ENCODE measurements around the gene ATP6V0D1.

The ATP6V0D1 gene

DNA sequence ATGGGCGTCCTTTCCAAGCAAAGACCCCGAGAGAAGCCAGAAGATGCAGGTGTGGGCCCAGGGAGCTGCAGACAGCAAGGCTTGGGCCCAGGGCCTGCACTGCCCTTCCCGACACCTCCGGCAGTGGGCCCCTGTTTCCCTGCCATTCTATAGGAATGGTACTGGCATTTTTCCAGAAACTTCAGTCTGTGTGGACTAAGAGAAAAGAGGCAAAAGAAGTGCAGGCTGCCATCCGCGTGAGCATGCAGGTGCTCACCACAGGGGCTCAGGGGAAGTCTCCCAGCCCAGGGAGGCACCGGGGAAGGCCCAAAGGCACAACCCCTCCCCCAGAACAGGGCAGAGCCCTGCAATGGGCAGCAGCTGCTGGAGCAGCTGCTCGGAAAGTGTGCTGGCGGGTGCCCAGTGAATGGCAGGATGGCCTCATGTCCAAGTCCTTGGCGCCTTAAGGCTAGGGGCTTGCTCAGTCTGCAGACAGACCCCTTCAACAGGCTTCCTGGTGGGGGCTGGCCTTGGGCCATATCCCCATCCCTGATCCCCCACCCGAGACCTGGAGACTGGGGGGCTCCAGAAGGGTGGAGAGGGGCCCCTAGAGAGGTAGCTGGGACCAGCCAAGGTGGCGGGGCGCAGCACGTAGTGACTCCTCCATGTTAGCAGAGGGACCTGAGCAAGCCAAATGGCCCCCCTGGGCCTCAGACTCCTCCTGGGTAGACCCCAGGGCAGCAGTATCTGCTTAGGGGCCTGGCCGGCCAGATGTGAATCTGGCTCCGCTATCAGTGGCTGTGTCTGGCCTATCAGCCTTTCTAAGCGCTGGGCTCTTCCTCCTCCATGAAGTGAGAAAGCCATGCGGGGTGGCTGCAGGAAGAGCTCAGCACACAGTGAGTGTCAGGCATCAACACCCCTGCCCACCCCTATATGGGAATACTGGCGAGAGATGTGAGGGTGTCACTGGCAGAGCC lies 80.9 kb downstream of the ATP6V0D1 start:
- peak; percentile 23 for DNase-seq

DNA sequence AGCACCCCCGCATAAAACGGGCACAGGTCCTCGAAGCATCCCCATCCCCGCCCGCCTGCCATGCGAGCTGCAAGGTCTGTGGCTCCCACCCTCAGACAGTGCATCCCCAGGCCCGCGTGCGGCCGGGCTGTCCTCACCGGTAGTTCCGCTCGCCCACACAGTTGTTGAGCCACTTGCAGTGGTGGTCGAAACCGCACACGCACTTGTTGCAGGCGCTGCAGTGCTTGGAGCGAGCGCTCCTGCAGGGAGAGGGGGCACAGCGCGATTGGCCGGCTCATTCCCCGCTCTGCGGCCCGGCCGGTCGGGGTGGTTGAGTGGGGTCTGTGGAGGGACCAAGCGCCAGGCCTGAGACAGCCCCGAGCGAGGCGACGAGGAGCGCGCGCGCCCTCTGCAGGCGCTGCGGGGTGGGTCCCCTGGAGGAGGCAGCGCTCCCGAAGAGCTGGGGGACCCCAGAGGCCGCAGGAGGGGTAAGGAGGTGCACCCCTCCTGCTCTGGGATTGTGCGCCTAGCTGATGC lies 81.7 kb downstream of the ATP6V0D1 start:
- no peak for DNase-seq

DNA sequence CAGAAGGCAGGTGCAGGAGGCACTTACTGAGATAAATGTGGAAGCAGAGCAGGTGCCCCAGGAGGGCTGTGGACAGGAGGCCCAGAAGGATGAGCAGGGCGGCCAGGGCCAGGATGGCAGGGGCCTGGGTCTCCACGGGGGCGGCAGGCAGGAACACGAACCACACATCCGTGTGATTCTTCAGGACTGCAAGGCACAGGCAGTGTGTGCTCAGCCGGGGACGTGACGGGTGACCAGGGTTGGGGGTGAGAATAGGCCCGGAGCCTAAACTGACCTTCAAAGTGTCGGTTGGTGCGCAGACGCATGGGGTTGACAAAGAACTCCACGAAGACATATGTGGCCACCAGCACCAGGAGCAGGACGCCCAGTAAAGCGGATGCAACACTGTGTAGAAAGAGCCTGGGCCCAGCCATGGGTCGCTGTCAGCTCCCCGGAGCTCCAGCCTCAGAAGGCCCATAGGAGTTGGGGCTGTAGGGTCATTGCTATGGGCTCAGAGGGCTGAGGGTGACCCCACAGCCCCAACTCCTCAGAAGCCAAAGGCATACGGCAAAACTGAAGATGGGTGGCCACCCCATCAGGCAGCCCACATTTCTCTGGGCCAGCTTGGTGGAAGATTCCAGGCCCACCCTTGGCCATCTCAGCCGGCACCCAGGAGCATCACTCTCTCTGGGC lies 82.3 kb downstream of the ATP6V0D1 start:
- DNase-seq = no peak

DNA sequence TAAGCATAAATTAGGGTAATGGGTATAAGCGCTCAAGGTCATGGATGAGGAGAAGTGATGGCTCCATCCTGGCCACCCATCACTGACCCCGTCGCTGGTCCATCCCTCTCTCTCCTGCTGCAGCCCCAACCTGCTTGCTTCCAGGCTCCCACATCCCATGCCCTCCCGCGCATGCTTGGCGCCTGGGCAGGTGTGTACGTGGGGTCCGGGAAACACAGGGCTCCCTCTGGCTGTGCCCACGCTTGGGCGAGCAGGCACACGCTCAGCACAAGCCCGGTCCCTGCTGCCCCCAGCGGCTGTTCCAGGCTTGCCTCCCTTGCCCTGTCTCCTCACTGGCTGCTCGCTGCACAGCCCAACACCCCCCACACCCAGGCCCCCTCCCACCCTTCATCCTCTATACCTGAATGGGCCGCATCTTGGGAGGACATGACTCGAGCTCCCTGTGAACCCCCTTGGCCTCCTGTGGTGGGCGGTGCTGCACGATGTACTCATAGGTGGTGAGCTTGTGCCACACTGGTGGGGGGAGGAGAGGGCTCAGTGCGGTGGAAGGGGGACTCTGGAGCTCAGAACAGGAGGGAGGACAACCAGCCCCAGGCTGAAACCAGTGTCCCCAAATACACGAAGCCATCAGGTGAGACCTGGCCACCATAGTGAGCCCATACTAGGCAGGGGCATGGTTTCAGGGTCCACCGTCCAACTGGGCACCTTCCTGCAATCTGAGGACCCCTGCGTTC lies 83.0 kb downstream of the ATP6V0D1 start:
- peak; percentile 36 for DNase-seq

DNA sequence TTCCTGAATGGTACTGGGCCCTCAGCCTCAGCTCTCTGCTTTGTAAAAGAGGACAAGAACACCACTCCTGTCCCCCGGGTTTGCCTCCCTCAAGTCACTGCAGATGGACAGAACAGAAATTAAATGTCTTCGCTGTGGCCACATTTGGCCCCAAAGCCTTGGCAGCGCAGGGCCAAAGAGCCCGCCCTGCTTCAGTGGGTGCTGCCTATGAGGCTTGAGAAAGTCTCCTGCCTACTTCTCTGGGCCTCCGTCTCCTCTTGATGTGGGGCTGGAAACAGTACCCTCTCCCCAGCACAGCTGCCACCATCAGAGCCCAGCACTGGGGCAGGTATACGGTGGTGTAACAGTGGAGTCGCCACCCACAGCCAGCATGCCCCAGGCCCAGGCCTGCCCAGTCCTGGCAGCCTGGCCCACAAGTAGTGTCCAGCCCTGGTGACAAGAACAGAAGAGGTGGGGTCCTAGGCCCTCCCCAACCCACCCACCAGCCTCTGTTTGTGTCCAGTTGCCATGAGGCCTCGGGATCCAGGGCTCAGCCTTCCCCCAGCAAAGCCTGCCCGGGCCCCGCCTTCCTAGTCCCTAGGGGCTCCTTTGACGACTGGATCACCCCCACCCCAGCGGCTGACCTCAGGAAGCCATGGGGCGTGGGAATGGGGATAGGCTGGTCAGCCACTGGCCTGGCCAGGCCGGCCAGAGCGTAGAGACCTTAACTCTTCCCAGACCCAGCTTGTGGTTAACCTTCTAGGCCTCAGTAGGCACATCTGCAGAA lies 83.7 kb downstream of the ATP6V0D1 start:
- DNase-seq = no peak

DNA sequence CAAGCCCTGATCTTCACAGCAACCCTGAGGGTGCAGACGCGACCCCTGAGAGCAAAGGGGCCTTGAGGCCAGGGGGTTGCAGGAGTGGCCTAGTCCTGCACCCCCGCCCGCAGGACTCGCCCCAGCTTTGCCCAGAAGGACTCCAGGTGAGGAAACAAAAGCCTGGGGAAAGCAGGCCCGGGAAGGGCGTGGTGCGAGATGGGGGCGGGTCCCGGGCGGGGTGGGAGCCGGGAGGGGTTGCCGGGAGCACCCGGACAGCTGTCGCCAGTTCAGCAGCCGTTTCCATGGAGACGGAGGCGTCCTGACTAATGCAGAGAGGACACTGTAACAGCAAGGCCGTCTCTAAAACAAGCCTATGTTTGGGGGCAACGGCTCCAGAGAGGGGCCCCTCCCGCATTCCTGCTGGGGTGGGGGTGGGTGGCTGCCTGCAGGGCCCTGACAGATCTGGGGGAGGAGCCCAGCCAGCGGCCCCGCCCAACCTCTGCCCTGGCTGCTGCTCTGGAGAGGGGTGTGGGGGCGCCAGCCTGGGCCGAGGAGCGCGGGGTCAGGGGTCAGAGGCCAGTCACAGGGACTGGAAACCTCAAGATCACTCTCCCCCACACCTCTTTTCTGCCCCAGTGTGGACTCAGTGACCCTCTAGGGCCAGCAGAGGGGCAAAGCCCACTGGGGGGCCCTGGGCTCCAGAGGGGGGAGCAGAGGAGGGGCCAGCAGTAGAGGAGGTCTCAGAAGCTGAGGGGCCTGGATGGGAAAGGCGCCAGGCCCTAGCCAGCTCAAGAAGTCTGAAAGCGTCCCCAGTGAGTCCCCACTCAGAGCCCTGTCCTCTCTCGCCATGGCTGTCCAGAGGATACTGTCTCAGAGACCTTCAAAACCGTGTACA lies 84.6 kb downstream of the ATP6V0D1 start:
- peak; percentile 78 for DNase-seq

DNA sequence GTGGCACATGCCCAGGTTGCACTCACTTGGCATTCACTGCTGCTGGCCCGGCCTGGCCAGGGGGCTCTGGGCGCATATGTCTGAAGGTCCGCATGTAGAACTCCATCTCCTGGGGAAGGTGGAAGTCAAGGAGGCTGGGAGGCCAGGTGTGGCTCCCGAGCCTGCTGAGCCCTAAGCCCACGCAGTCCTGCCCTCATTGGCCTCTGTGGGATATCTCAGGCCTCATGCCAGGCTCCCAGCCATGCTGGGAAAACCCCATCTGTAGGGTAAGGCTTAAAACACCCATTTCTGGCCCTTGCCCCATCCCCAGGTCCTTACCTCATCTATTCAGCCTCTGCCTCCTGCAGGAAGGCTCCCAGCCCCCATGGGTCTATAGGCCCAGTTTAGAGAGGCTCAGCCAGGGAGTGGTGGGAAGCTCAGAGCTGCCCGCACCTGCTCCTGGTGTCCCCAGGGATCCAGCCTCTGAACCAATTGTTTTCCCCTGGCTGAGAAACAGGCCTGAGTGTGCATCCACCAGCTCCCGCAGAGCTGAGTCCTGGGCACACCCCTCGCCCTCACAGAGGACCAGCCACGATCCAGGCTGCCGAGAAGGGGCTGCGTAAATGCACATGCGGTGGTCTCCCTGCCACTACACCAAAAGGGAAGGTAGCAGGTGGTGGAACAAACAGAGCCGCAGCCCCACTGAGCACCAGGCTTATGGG lies 85.3 kb downstream of the ATP6V0D1 start:
- DNase-seq = peak; percentile 67

DNA sequence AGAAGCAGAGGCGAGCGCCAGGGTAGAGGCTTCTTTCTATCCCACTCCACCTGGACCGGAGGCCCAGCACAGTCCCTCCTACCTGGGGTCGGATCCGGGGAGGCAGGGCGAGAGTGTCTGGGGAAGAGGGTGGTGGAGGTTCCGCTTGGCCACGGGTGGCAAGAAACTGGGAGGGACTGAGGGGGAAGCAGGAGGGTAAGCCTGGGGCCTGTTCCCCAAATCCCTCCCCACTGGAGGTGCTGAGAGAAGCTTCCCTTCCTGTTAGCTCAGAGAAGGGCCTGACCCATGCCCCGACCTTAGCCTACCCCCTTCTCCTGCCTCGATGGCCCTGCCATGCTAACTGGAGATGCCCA lies 85.9 kb downstream of the ATP6V0D1 start:
- no peak for DNase-seq

DNA sequence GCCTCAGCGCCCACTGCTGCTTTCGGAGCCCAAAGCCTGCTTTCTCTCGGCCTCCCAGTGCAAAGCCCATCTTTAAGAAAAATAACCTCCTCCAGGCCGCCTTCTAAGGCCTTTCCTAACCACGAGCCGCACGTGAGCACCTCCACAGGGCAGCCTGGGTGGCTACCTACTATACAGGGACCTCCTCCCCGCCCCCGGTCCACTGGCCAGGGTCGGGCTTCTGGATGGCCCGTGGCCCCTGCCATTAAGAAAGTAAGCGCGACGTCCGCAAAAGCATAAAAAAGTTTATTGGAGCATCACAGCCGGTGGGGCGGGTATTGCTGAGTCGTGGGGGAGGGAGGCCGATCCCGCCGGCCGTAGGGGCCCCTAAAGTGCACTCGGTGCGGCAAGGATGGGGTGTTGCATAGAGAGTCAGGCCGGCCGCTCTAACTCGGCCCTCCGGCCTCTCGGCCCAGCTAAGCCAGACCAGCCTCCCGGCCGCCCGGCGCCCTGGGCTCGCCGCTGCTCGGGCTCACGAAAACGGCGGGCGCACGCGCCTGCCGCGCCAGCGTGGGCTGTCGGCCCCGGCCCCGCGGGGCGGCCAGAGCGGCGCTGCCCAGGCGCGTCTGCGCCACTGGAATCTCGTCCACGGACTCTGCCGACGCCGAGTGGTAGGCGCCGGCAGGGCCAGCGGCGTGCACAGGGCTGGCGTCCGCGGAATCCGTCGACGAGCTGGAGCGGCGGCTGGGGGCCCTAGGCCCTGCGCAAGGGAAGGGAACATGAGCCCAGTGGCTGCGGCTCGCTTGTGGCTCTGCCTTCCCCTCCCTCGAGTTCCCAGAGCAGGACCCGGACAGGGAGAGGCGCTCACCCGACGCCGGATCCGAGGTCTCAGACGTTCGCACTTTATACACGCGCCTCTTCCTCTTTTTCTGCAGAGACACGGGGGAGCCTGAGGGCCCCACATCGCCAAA lies 86.5 kb downstream of the ATP6V0D1 start:
- DNase-seq = no peak

DNA sequence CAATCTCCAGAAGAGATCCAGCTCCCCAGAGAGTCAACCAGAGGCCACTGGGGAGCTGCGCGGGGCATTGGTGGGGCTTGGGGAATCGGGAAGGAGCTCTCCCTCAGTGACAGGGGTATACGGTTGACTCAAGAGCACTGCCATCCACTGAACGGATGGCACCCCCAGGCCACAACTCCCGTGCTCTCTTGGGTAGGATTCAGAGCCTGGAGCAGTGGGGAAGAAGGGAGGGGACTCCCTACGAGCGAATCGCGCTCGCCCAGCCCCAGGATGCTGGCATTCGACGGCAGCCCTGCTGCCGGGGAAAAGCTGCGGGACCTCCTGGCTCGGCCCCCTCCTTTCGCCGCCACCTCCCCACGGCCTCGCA lies 87.2 kb downstream of the ATP6V0D1 start:
- DNase-seq = no peak

DNA sequence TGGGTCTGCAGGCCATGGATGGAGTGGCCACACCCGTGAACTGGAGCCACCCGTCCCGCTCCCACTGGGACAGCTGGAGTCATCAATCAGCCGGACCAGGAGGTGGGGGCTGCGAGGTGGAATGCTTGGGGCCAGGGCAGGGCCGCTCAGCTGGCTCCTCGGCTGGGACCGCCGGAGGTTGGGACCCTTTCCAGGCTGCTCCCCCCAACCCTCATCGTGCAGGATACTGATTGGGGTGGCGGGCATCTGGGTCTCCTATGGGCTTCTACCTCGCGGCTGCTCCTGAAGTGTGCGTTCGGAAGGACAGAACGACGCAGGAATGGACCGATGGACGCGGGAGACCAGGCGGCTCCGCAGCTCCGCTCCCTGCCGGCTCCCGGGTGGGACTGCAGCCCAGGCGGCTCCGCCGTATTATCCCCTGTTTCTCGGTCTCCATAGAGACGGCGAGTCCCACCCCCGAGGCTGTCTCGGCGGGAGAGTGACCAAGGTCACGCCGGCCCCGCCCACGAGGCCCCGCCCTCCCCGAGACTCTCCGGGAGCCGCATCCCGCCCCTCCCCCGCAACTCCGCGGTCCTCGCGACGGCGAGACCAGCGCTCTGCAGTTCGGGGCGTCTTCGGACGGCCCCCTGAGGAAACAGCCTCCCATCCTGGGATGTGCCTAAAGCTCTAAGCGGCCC lies 87.7 kb downstream of the ATP6V0D1 start, which contains the start of gene TPPP3:
Gene TPPP3 (minus strand): TSS at position 388 of the 677 bp plus-strand sequence. CDS start 2,387 bp downstream, outside the sequence.
- DNase-seq = no peak

DNA sequence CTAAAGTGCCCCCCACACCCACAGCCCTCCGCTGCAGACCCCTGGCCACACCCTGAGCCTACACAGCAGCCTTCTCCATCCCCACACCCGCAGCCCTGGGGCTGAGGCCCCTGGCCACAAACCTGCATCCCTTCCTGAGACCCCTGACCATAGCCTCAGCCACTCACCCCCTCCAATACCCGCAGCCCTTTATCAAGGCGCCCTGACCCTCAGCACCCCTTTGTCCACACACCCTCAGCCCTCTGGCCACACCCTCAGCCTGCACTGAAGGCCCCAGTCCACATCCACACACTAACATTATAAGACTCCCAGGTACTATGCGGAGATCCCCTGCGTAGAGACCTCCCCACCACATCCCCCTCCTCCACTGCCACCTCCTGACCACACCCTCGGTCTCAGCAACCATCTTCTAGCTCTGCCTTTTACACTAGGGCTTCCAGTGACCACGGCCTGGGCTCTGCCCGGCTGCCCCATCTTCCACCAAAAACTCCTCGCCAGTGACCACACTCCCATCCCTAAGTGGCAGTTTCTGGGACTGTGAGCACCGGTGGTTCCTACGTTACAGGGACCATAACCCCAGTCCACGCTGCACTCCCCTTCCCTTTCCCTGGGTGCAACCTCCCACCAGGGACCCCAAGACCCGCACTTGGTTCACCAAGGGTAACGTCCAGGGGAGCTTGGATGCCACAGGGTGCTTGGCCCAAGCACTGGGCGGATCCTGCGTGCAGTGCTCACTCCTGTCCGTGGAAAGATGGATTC lies 88.5 kb downstream of the ATP6V0D1 start:
- DNase-seq = no peak

DNA sequence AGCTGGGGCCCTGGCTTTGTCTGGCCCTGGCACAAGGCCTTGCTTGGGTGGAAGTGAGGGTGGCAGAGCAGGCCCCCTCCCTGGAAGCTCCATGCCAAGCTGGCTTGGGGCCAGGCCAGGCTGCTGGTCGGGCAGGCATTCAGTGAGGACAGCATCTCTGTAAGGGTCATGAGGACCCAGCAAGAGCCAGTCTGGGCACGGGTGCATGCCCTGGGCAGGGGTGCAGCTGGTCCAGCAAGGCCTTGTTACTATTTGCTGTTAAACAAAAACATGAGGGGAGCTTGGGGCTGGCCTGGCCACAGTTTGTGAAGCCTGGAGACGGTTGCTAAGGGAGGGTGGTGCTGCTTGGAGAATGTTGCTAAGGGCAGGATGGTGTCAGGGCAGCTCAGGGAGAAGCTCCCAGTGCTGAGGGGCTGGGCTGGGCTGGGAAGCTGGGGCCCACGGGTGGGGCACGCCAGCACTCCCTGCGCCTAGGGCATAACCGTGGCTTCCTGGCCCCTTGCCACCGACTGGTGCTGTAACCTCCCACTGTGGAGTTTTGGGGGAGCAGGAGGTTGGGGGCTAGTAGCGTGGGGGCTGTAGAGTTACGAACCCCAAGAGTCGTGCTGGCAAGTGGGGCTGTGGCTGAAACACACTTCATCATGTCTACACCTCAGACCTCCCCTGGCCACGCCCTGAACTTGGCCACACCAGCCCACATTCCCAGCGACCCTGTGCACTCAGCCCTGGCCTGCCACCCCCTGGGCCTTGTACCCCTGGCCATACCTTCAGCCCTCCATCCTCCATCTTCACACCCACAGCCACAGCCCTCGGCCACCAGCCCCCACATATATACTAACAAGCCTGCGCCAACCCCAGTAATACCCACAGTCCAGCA lies 89.3 kb downstream of the ATP6V0D1 start:
- no peak for DNase-seq

DNA sequence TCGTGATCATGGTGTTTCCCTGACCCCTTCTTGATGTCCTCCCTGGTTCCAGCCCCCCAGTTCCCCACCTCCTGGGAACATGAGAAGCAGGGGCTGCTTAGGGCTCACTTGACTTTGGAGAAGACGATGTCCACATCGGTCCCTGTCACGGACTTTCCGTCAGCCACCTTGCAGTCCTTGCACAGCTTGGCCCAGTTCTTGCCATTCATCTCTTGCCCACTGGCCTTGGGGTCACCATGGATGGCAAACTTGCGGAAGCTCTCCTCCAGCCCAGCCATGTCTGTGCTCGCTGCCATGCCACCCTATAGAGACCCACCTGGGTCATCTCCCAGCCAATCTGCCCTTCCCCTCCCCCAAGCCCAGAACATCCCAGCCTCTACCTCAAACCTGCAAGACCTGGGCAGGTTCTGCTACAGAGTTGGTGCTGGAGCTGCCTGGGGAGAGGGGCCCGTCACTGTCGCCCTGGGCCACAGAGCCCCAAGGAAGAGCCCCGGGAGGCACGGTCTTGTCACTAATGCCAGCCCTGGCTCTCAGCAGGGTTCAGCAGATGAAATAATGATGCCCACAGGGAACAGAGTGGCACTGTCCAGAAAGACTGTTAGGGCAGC lies 90.0 kb downstream of the ATP6V0D1 start:
- DNase-seq = no peak

DNA sequence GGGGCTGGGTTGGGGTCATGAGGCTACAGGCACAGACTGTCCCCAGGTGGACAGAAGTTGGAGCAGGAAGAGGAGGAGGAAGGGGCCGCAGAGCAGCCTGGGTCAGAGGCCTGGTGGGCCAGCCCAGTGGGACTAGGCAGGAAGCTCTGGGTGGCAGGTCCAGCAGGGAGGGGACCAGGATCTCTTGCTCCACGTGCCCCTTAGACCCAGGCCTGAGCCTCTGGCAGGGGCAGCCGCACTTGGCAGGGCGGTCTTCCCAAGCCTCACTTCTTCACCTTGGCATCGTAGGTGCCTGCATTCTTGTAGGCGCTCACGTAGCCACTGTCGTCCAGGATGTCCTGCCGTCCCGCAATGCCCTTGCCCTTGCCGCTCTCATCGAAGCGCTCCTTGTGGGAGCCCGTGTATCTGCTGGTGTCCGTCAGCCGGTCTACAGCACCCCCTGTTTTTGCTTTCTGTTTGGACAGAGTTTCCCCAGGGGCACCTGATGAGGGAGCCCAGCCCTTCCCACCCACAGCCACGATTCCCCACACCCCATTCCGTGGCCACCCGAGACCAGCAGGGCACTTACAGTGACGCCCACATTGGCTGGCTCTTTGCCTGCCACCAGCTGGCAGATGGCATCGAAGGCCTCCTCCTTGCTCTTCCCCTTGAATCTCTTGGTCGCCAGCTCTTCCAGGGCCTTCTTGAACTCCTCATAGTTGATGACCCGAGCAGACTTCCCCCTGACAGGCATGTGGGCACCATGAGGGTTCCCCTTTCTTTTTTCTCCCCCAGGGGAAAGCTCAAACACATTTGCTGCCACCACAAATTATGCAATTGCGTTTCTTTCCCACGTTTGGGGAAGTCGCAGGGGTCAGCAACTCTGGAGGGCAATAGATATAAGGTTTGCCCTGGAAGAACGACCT lies 90.8 kb downstream of the ATP6V0D1 start:
- DNase-seq = no peak

DNA sequence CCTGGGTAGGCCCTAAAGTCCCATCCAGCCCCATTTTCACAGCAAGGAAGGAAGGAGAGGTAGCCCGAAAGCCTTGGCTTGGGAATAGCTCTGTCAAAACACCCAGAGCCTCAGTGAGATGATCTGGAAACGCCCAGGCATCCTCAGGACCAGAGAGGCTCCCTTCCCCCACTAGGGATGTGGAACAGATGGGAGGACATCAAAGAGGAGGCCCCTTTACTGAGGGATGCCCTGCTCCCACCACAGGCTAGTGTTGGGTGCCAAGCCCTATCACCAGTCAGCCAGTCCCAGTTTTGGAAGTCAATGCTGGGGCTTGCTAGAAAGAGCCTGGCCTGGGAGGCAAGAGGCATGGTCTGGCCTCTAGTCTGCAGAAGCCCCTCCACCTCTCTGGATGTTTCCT lies 92.4 kb downstream of the ATP6V0D1 start:
- no peak for DNase-seq

All from NCI-H1694 treated with DMSO at 0.1 percent for 48 hours (cell line).